CD4-positive, alpha-beta T cell treated with Interleukin-2 at 100 ng/mL for 4 hours (primary cell): Measurements from ENCODE around the gene VPS51.
"Not testable (repeated sequence)": the region's sequence is repeated elsewhere in the genome, so short reads cannot be mapped to it uniquely, and the experiment has no call there.

Experiments
- DNase-seq: peaks from one replicate; pipeline ENCODE4 v3.0.0-alpha.2; 2020; ENCODE audit warnings: low spot score

VPS51 gene

DNA sequence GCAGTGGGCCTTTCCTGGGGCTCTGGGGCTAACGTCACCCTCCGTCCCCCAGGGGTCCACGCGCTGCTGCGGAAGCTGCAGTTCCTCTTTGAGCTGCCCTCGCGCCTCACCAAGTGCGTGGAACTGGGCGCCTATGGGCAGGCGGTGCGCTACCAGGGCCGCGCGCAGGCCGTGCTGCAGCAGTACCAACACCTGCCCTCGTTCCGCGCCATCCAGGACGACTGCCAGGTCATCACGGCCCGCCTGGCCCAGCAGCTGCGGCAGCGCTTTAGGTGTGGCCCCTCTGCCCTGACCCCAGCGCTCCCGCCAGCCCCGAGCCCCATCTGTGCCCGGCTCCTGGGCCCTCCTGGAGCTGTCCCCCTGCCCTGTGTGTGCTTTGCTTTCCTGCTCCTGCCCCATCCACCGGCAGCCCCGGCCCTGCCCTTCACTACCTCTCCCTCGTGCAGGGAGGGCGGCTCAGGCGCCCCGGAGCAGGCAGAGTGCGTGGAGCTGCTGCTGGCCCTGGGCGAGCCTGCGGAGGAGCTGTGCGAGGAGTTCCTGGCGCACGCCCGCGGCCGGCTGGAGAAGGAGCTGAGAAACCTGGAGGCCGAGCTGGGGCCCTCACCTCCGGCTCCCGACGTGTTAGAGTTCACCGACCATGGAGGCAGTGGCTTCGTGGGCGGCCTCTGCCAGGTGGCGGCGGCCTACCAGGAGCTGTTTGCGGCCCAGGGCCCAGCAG, 11.9 kb downstream of the VPS51 start:
- no peak for DNase-seq

- no peak for DNase-seq
These were observed 12.6 kb downstream of the VPS51 start for GRCh38 chr11:65108469-65109123.

DNA sequence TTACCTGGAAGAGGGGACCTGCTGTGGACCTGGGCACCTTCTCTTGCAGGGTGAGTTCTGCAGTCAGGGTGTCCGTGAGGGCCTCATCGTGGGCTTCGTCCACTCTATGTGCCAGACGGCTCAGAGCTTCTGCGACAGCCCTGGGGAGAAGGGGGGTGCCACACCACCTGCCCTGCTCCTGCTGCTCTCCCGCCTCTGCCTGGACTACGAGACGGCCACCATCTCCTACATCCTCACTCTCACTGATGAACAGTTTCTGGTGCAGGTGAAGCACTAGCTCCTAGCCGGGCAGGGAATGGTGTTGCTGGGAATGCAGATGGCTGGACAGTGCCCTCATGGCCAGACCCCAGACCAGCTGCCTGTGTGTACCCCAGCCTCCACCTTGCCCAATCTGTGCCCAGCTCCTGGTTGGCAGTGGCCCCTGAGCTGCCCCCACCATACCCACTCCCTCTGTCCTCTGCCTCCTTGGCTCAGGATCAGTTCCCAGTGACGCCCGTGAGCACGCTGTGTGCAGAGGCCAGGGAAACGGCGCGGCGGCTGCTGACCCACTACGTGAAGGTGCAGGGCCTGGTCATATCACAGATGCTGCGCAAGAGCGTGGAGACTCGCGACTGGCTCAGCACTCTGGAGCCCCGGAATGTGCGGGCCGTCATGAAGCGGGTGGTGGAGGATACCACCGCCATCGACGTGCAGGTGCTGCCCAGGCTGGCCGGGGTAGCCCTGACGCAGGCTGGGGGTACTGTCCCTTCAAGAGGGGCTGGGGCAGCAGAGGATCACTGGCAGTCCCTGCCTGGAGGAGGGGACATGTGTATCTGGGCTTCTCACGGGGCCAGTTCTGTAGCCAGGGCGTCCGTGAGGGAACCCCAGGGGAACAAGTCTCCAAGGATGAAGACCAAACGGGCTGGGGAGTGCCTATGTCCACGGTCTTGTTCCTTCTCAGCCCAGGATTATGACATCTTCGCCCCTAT, 13.5 kb downstream of the VPS51 start:
- DNase-seq: no peak

DNA sequence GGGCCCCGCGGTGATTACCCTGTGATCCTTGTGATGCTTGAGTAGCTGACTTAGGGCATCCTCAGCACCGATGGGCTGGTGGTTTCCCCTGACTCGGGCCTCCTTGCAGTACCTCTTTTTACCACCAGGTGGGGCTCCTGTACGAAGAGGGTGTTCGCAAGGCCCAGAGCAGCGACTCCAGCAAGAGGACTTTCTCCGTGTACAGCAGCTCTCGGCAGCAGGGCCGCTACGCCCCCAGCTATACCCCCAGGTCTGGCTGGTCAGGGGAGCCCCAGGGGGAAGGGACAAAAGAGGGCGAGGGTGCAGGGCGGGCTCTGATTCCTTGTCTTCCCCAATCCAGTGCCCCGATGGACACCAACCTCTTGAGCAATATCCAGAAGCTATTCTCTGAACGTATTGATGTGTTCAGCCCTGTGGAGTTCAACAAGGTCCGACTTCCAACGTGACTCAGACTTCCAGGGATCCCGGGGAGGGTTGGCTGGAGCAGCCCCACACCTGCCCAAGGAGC, 14.4 kb downstream of the VPS51 start:
- peak; percentile 96 for DNase-seq

GRCh38 chr11:65111159-65111743, 15.2 kb downstream of the VPS51 start:
- no peak for DNase-seq

DNA sequence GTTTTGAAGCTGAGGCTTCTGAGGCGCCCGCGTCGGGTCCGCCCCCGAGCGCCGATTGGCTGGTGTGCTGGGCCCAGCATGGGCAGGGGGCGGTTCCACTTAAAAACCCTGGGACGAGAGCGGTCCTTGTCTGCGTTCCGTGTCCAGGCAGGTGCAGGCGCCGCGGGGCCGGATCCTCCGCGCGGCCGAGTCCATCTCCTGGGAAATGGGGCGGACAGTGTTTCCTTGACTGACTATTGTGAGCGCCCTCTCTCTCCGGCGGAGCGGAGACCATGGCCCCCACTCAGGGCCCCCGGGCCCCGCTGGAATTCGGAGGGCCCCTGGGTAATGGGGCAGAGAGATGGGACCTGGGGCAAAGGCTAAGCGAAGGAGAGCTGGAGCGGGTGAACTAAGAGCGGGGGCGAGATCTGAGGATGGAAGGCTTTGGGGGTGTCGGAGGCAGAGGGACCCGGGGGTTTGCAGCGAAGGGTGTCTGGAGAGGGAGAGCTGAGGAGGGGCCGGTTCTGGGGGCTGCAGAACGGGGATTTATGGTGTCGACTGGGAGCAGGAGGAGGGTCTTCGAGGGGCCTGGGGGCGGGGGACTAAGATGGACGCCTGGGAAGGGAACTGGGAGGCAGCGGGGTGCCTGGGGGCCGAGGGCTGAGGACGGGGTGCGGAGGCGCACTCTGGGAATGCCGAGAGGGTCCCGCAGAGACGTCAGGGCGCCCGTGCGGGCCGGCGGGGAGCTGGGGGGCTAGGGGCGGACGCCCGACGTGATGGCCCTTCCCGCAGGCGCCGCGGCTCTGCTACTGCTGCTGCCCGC, 15.9 kb downstream of the VPS51 start, which contains the start of gene TM7SF2:
Gene TM7SF2 (plus strand): TSS at position 129 of the 802 bp plus-strand sequence. CDS start 144 bp downstream, at position 273.
- peak; percentile 94 for DNase-seq

DNA sequence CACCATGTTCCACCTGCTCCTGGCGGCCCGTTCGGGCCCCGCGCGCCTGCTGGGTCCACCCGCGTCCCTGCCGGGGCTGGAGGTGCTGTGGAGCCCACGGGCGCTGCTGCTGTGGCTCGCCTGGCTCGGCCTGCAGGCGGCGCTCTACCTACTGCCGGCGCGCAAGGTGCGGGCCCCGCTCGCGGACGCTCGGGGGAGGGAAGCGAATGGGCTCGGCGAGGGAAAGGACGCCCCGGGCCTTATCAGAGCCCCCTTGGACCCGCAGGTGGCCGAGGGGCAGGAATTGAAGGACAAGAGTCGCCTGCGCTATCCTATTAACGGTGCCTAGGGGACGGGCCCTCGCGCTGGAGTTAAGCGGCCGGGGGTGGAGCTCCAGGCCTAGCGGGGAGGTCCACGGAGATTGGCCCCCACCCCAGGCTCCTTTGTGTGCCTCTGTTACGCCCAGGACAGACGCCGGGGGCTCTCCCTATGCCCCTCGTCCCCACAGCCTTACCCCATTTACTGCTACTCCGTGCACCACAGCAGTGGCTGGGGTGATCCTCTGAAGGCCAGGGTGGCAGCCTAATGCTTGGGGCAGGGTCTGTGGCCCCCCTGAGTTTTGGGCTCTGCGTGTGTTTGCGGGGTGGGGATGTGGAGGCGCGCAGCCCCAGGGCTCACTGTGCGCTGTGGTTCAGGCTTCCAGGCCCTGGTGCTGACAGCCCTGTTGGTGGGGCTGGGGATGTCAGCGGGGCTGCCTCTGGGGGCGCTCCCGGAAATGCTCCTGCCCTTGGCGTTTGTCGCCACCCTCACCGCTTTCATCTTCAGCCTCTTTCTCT, 16.7 kb downstream of the VPS51 start:
- DNase-seq: peak; percentile 76

DNA sequence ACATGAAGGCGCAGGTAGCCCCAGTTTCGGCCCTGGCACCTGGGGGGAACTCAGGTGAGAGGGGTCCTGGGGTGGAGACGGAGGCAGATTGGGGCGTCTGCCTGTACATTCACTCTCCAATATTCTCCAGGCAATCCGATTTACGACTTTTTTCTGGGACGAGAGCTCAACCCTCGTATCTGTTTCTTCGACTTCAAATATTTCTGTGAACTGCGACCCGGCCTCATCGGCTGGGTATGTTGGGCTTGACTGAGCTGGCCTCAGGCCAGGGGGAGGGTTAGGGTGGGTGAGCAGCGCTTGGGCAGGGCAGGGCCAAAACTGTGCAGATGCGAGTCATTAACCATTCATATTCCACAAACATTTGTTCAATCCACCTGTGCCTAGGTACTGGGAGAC, 17.3 kb downstream of the VPS51 start:
- DNase-seq: no peak

DNA sequence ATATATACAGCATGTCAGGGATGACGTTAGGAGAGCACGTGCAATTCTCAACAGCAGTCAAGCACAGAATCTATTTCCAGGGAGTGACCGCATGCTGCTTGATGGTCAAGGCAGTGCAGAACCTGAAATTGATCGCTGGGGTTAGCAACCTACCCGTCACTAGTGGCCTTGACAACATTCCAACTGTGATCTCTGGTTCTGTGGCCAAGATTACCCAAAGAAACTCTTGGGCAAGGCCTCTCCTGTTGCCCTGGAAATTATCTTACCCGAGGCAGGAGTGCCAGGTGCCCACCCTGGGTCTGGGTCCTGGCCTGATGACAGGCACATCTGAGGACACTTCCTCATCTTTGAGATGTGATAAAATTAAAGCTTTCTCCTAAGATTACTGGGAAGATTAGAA, 17.8 kb downstream of the VPS51 start:
- DNase-seq: no peak

DNA sequence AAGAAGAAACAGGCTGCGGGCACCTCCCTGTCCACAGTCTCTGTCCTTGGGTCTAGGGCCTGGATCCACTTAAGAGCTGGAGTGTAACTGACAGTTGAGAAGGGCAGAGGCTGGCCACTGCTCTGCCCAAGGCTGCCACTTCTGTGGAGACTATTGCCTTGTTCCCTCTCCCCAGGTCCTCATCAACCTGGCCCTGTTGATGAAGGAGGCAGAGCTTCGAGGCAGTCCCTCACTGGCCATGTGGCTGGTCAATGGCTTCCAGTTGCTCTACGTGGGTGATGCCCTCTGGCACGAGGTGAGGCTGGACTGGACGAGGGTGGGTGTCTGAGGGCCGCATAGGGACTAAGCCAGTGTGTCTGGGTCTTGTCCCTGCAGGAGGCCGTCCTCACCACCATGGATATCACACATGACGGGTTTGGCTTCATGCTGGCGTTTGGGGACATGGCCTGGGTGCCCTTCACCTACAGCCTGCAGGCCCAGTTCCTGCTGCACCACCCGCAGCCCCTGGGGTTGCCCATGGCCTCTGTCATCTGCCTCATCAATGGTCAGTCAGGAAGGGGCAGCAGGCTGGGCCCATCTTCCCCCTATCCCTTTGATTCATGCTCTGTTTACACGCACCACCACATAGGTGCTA, 18.6 kb downstream of the VPS51 start:
- DNase-seq: no peak

DNA sequence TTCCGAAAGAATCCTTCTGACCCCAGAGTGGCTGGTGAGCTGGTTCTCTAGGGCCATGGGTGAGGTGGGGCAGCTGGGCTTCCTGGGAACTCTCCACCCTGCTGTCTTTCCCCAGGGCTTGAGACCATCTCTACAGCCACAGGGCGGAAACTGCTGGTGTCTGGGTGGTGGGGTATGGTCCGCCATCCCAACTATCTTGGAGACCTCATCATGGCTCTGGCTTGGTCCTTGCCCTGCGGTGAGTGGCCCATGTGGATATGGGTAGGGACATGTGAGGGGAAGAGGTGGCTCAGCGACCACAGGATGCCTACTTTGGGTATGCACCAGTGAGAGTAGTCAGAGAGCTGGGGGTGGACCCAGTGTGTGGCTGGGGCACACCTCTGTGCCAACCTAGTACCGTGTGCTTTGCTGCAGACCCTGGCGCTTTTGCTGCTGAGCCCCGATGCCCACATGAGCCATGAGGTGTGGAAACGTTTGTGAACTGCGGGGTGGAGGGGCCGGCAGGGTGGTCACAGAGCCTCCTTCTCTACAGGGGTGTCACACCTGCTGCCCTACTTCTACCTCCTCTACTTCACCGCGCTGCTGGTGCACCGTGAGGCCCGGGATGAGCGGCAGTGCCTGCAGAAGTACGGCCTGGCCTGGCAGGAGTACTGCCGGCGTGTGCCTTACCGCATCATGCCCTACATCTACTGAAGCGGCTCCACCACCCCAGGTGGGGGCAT, 19.5 kb downstream of the VPS51 start:
- DNase-seq: no peak

- peak; percentile 50 for DNase-seq
These were observed 20.6 kb downstream of the VPS51 start for GRCh38 chr11:65116370-65117205.

GRCh38 chr11:65117206-65118096, 21.4 kb downstream of the VPS51 start, which contains the start of gene ZNHIT2:
Gene ZNHIT2 (minus strand): TSS chr11:65117701. CDS start chr11:65117653, 48 bp downstream.
- DNase-seq: peak; percentile 100

DNA sequence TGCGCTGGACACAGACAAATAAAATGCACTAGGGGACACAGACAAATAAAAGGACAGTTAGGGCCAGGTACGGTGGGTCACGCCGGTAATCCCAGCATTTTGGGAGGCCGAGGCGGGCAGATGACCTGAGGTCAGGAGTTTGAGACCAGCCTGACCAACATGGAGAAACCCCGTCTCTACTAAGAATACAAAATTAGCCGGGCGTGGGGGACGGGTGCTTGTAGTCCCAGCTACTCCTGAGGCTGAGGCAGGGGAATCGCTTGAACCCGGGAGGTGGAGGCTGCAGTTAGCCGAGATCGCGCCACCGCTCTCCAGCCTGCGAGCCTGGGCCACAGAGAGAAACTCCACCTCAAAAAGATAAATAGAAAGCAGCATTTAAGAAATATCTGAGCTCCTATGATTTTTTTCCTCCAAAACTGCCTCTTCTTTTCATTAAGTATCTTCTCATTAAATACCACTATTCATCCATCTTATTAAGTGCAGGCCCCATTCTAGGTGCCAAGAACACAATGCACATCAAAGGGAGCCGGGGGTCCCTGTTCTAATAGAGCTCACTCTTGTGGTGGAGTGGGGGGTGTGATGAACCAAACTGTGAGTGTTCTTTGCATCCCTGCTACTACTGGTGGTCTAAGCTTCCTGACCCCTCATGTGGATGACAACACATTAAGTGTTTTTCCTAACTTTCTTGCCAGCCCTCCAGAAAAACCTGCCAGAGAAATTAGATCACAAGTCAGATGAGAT, 22.3 kb downstream of the VPS51 start:
- no peak for DNase-seq

GRCh38 chr11:65118891-65119669, 23.1 kb downstream of the VPS51 start:
- DNase-seq: not testable (repeated sequence)

- DNase-seq: no peak
These were observed 23.6 kb downstream of the VPS51 start for GRCh38 chr11:65119670-65119995.
